ENCODE results near the gene CNTN5. TPM values are rescaled to one million over a fixed set of nuclear protein-coding genes. Genes with fewer than 3 reads are reported as not detected.

The CNTN5 gene
- polyA plus RNA-seq, 1 of the 3 experiments (the other 2 are of a cell fraction), result not detected

DNA sequence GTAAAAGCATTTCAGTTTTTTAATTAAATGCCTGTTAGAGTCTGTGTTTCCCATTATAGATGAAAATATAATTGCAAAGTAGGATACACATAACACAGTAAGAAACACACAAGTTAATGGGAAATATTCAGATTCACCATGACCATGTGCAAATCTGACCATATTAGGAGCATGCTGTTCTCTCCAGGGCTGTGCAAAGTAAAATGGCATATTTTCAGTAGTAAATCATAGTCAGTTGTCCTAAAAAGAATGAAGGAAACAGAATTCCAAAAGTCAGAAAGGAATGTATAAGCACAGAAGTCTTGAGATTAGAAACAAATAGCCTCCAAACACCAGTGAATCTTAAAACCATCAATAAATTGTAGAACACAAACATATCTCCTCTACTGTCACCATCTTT, 44.4 kb downstream of the CNTN5 start (continued):
- TF ChIP-seq SIN3A (IDR thresholded peaks at IDR 0.05; ENCODE audit: borderline replicate concordance, low read depth, low read length) (no peak), RXRA (IDR thresholded peaks at IDR 0.05; ENCODE audit: borderline replicate concordance, low read depth) (no peak), ZBTB33 (IDR thresholded peaks at IDR 0.05; ENCODE audit: borderline replicate concordance, low read depth) (no peak), FOXJ3 (CRISPR knock-in tag; IDR thresholded peaks at IDR 0.05) (no peak)
- TF ChIP-seq, protein P1, sequence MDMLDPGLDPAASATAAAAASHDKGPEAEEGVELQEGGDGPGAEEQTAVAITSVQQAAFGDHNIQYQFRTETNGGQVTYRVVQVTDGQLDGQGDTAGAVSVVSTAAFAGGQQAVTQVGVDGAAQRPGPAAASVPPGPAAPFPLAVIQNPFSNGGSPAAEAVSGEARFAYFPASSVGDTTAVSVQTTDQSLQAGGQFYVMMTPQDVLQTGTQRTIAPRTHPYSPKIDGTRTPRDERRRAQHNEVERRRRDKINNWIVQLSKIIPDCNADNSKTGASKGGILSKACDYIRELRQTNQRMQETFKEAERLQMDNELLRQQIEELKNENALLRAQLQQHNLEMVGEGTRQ (IDR thresholded peaks at IDR 0.05; ENCODE audit: borderline replicate concordance, low read depth, low read length), result no peak

DNA sequence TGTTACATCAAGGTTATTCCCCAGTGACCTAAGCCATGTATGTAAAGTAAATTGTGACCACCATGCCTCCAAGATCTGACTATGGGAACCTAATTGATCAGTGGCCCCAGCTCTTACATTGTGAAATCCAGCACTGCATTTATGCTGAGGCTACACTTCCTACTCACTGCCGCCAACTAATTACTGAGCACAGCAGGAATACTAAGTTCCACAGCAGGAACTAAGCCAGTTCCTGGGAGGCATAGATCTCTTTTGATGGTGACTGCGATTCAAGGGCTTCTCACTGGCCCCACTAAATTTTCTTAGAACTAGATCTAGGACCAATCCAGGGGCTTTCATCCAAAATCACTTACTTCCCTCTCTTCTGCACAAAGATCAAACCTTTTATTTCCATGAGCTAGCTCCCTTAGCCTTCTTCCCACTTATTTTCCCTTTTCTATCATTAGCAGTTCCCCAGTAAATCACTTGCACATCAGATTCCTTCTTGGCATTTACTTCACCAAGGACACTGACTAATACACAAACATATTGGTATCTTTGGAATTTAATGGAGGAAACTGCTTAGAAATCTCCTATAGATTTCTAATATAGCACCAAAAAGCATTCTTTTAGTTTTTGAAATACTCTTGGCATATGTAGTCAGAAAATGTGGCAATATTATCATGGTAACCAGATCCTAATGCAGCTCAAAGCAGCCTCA, 46.0 kb downstream of the CNTN5 start:
- WGBS (ENCODE audit: low lambda C conversion rate), result 42% methylated on average over 2 of the region's 2 CpGs
- TF ChIP-seq SIN3A (IDR thresholded peaks at IDR 0.05; ENCODE audit: borderline replicate concordance, low read depth, low read length) (no peak), JUND (IDR thresholded peaks at IDR 0.05) (no peak), FOSL2 (IDR thresholded peaks at IDR 0.05; ENCODE audit: borderline replicate concordance, low read depth) (no peak), RFX5 (IDR thresholded peaks at IDR 0.05; ENCODE audit: low read length) (no peak), YY1 (IDR thresholded peaks at IDR 0.05; ENCODE audit: low read depth) (no peak), TAF1 (IDR thresholded peaks at IDR 0.05; ENCODE audit: borderline replicate concordance, low read depth, low read length) (no peak), REST (IDR thresholded peaks at IDR 0.05; ENCODE audit: low read depth, low read length) (no peak), MEF2A (IDR thresholded peaks at IDR 0.05; ENCODE audit: borderline replicate concordance, low read depth) (no peak), RCOR1 (IDR thresholded peaks at IDR 0.05; ENCODE audit: low read length) (no peak), GABPA (IDR thresholded peaks at IDR 0.05; ENCODE audit: low read depth) (no peak), SMC3 (IDR thresholded peaks at IDR 0.05; ENCODE audit: low read depth, low read length) (no peak), TEAD4 (IDR thresholded peaks at IDR 0.05; ENCODE audit: borderline replicate concordance, insufficient read depth) (no peak), FOXJ3 (CRISPR knock-in tag; IDR thresholded peaks at IDR 0.05) (no peak), CTCF (IDR thresholded peaks at IDR 0.05) (no peak), MXI1 (IDR thresholded peaks at IDR 0.05; ENCODE audit: low read depth, low read length) (no peak), GATA2 (CRISPR knock-in tag; IDR thresholded peaks at IDR 0.05) (no peak), FOXM1 (IDR thresholded peaks at IDR 0.05; ENCODE audit: low read depth) (no peak), RXRA (IDR thresholded peaks at IDR 0.05; ENCODE audit: borderline replicate concordance, low read depth) (no peak)
- TF ChIP-seq, protein P2, sequence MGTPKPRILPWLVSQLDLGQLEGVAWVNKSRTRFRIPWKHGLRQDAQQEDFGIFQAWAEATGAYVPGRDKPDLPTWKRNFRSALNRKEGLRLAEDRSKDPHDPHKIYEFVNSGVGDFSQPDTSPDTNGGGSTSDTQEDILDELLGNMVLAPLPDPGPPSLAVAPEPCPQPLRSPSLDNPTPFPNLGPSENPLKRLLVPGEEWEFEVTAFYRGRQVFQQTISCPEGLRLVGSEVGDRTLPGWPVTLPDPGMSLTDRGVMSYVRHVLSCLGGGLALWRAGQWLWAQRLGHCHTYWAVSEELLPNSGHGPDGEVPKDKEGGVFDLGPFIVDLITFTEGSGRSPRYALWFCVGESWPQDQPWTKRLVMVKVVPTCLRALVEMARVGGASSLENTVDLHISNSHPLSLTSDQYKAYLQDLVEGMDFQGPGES (IDR thresholded peaks at IDR 0.05; ENCODE audit: low read depth, low read length), result no peak
- Histone ChIP-seq H3K4me2 (no peak overlapping the region), H3K79me2 (ENCODE audit: insufficient read depth) (no peaks in the 10 kb centered on the region), H3K9me2 (no peaks in the 10 kb centered on the region), H3K27me3 (ENCODE audit: insufficient read depth) (no peaks in the 10 kb centered on the region), H3K4me3 (ENCODE audit: low read depth in 2 of 2, low read length in 1 of 2) (no peak overlapping the region), H3F3A (replicated peaks; ENCODE audit: insufficient read depth) (no peaks in the 10 kb centered on the region), H3K4me1 (ENCODE audit: control insufficient read depth in 1 of 2, insufficient read depth in 2 of 2, low read depth in 1 of 2, low read length in 1 of 2) (no peaks in the 10 kb centered on the region; a peak in 1 of 4 replicates), H3K36me3 (replicated peaks in 1 of 2; ENCODE audit: control insufficient read depth in 1 of 2, insufficient read depth in 2 of 2, low read length in 1 of 2) (no peaks in the 10 kb centered on the region), H3K9ac (no peak overlapping the region), H4K20me1 (ENCODE audit: insufficient read depth) (no peaks in the 10 kb centered on the region), H3K9me3 (no peaks in the 10 kb centered on the region), H3K27ac (ENCODE audit: low read depth in 2 of 2, low read length in 1 of 2) (no peak overlapping the region), H2AFZ (ENCODE audit: low read depth) (no peak overlapping the region)
- ChIA-PET CTCF (no interaction called here), POLR2A (no interaction called here)
- DNase-seq, result no peak

All from SK-N-SH (cell line).